ENCODE results near the gene ZNF224.

DNA sequence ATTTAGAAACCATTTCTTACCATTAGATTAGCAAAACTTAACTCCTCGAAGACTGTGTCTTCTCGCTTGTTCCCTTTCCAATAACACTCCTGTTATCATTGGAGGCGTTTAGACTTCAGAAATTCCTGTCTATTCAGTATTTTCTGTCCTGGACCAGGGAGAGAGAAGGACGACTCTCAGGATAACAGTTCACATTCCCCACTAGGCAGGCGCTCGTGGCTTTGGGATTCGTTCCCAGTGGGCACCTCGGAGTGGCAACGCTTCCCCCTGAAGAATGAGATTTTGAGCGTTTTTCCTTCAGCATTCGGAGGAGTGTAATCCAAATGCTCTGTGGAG is 18.6 kb downstream of the ZNF224 start:
- TF ChIP-seq, protein P1, sequence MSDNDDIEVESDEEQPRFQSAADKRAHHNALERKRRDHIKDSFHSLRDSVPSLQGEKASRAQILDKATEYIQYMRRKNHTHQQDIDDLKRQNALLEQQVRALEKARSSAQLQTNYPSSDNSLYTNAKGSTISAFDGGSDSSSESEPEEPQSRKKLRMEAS (IDR thresholded peaks at IDR 0.05; ENCODE audit: low read depth), result no peak
- TF ChIP-seq, protein P2, sequence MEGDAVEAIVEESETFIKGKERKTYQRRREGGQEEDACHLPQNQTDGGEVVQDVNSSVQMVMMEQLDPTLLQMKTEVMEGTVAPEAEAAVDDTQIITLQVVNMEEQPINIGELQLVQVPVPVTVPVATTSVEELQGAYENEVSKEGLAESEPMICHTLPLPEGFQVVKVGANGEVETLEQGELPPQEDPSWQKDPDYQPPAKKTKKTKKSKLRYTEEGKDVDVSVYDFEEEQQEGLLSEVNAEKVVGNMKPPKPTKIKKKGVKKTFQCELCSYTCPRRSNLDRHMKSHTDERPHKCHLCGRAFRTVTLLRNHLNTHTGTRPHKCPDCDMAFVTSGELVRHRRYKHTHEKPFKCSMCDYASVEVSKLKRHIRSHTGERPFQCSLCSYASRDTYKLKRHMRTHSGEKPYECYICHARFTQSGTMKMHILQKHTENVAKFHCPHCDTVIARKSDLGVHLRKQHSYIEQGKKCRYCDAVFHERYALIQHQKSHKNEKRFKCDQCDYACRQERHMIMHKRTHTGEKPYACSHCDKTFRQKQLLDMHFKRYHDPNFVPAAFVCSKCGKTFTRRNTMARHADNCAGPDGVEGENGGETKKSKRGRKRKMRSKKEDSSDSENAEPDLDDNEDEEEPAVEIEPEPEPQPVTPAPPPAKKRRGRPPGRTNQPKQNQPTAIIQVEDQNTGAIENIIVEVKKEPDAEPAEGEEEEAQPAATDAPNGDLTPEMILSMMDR (IDR thresholded peaks at IDR 0.05), result no peak; the same call in 1 of the 2 replicates
- TF ChIP-seq TCF12 (IDR thresholded peaks at IDR 0.05), result no peak
- TF ChIP-seq MXI1 (IDR thresholded peaks at IDR 0.05; ENCODE audit: low read depth, low read length), result 0 out of 2 replicates have a peak, but pooled peaks have one; percentile 82
- TF ChIP-seq, protein P3, sequence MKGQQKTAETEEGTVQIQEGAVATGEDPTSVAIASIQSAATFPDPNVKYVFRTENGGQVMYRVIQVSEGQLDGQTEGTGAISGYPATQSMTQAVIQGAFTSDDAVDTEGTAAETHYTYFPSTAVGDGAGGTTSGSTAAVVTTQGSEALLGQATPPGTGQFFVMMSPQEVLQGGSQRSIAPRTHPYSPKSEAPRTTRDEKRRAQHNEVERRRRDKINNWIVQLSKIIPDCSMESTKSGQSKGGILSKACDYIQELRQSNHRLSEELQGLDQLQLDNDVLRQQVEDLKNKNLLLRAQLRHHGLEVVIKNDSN (IDR thresholded peaks at IDR 0.05; ENCODE audit: borderline replicate concordance, low read depth), result no peak
- no peak for TF ChIP-seq GATA2 (CRISPR knock-in tag; IDR thresholded peaks at IDR 0.05)
- no peak for TF ChIP-seq EP300 (IDR thresholded peaks at IDR 0.05; ENCODE audit: borderline replicate concordance in 1 of 2, low read depth in 1 of 2, low read length in 1 of 2)
- no peak for TF ChIP-seq EZH2phosphoT487 (IDR thresholded peaks at IDR 0.05; ENCODE audit: borderline replicate concordance, low read depth)
- no peak for TF ChIP-seq RFX5 (IDR thresholded peaks at IDR 0.05; ENCODE audit: low read length)
- TF ChIP-seq NRF1 (IDR thresholded peaks at IDR 0.05; ENCODE audit: low read depth, low read length), result no peak
- TF ChIP-seq, protein P4, sequence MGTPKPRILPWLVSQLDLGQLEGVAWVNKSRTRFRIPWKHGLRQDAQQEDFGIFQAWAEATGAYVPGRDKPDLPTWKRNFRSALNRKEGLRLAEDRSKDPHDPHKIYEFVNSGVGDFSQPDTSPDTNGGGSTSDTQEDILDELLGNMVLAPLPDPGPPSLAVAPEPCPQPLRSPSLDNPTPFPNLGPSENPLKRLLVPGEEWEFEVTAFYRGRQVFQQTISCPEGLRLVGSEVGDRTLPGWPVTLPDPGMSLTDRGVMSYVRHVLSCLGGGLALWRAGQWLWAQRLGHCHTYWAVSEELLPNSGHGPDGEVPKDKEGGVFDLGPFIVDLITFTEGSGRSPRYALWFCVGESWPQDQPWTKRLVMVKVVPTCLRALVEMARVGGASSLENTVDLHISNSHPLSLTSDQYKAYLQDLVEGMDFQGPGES (IDR thresholded peaks at IDR 0.05; ENCODE audit: low read depth, low read length), result no peak
- TF ChIP-seq POLR2AphosphoS5 (IDR thresholded peaks at IDR 0.05; ENCODE audit: low read depth, low read length), result no peak

Data from SK-N-SH (cell line).